Astrocyte (in vitro differentiated cells and primary cell): ENCODE data around the gene NRAP. TPM values are rescaled to one million over a fixed set of nuclear protein-coding genes. Genes with fewer than 3 reads are reported as not detected.

ENCODE experiments used
- DNase-seq: peaks from one replicate; pipeline ENCODE4 v3.0.0-alpha.2; 2010; ENCODE audit warnings: low read depth
- FAIRE-seq: peaks from 2 replicates; lab custom pipeline; 2011; peaks lifted over from hg19 to GRCh38; lab: Jason Lieb, UNC
- H2AFZ ChIP-seq: 2 replicates; pipeline ENCODE4 v1.6.0; 2012; ENCODE audit warnings: low read depth, low read length, inconsistent platforms
- H3K27ac ChIP-seq: 2 replicates; pipeline ENCODE4 v1.5.1; 2011; ENCODE audit warnings: low read depth, low read length, inconsistent platforms
- H3K27me3 ChIP-seq: 2 replicates; pipeline ENCODE4 v1.6.0; 2011; ENCODE audit warnings: low read length, inconsistent platforms; ENCODE audit not compliant: insufficient read depth
- H3K36me3 ChIP-seq: 2 replicates; pipeline ENCODE4 v1.5.1; 2011; ENCODE audit warnings: low read length, inconsistent platforms; ENCODE audit not compliant: insufficient read depth
- H3K4me1 ChIP-seq: 2 replicates; pipeline ENCODE4 v1.5.1; 2011; ENCODE audit warnings: low read length, inconsistent platforms; ENCODE audit not compliant: insufficient read depth
- H3K4me2 ChIP-seq: 2 replicates; pipeline ENCODE4 v1.6.0; 2012; ENCODE audit warnings: low read length, inconsistent platforms
- H3K4me3 ChIP-seq: 2 replicates; pipeline ENCODE4 v1.5.1; 2011; ENCODE audit warnings: low read depth, mild to moderate bottlenecking, low read length, inconsistent platforms; ENCODE audit not compliant: insufficient read depth
- H3K79me2 ChIP-seq: 2 replicates; pipeline ENCODE4 v1.6.0; 2012; ENCODE audit warnings: mild to moderate bottlenecking, low read length, inconsistent platforms; ENCODE audit not compliant: insufficient read depth
- H3K9ac ChIP-seq: 2 replicates; pipeline ENCODE4 v1.6.0; 2012; ENCODE audit warnings: mild to moderate bottlenecking, low read length, inconsistent platforms
- H3K9me3 ChIP-seq: 2 replicates; pipeline ENCODE4 v1.5.1; 2012; ENCODE audit warnings: low read depth, mild to moderate bottlenecking, low read length, inconsistent platforms; ENCODE audit not compliant: insufficient read depth
- H4K20me1 ChIP-seq: 2 replicates; pipeline ENCODE4 v1.6.0; 2012; ENCODE audit warnings: low read length, inconsistent platforms; ENCODE audit not compliant: insufficient read depth
- H3K27ac Mint-ChIP-seq: one replicate; pipeline ENCODE4 v1.8.0; 2021; ENCODE audit warnings: mild to moderate bottlenecking, mixed read lengths; ENCODE audit not compliant: unreplicated experiment
- H3K27me3 Mint-ChIP-seq: one replicate; pipeline ENCODE4 v1.8.0; 2021; ENCODE audit warnings: low read depth, mixed read lengths; ENCODE audit not compliant: unreplicated experiment
- H3K36me3 Mint-ChIP-seq: one replicate; pipeline ENCODE4 v1.8.0; 2021; ENCODE audit warnings: low read depth, mixed read lengths; ENCODE audit not compliant: unreplicated experiment
- H3K4me1 Mint-ChIP-seq: one replicate; pipeline ENCODE4 v1.8.0; 2021; ENCODE audit warnings: low read depth, mixed read lengths; ENCODE audit not compliant: unreplicated experiment
- H3K4me3 Mint-ChIP-seq: one replicate; pipeline ENCODE4 v1.8.0; 2021; ENCODE audit warnings: mild to moderate bottlenecking, moderate library complexity, mixed read lengths; ENCODE audit not compliant: unreplicated experiment
- H3K9me3 Mint-ChIP-seq: one replicate; pipeline ENCODE4 v1.8.0; 2021; ENCODE audit warnings: mild to moderate bottlenecking, mixed read lengths; ENCODE audit not compliant: unreplicated experiment
- EZH2 ChIP-seq: IDR thresholded peaks from 2 replicates; pipeline ENCODE4 v1.6.1; 2012; ENCODE audit warnings: mild to moderate bottlenecking, low read length, inconsistent platforms; ENCODE audit not compliant: insufficient read depth
- total RNA-seq: library from RNA; stranded (reverse); gene quantifications from 2 replicates; pipeline ENCODE4 v1.2.1, GENCODE V29; 2021
- TF ChIP-seq, protein P1 (sequence below): IDR thresholded peaks from 2 replicates; pipeline ENCODE4 v1.5.1; 2011; ENCODE audit warnings: low read depth, mild to moderate bottlenecking, inconsistent platforms, low read length, moderate library complexity; ENCODE audit not compliant: insufficient read depth

NRAP gene
- total RNA-seq, 1 donor from 2014 or later: not detected

DNA sequence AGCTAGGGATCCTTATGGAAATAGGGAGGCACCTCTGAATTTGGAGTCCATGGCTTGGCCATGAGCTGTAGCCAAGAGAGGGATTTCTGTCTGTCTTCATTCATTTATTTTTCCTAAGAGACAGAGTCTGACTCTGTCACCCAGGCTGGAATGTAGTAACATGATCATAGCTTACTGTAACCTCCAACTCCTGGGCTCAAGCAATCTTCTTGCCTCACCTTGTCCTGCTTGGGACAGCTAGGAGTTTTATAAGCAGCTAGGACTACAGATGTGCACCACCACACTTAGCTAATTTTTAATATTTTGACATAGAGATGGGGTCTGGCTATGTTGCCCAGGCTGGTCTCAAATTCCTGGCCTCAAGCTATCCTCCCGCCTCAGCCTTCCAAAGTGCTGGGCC lies 119.4 kb downstream of the NRAP start:
- FAIRE-seq (no peak), DNase-seq (no peak)
- no peaks in the 10 kb centered on the region for H3K79me2 ChIP-seq
- Mint-ChIP-seq H3K27ac (no peak overlapping the region), H3K4me3 (no peak overlapping the region), H3K9me3 (no peaks in the 10 kb centered on the region), H3K4me1 (peaks cover 9% of the 10 kb centered on the region), H3K36me3 (no peaks in the 10 kb centered on the region), H3K27me3 (peaks cover 29% of the 10 kb centered on the region)
- H3K4me1 ChIP-seq: peaks cover 3% of the 10 kb centered on the region
- H2AFZ ChIP-seq: no peak overlapping the region
- H3K27ac ChIP-seq: no peak overlapping the region
- H3K36me3 ChIP-seq: no peaks in the 10 kb centered on the region
- no peak overlapping the region for H3K4me2 ChIP-seq
- H4K20me1 ChIP-seq: no peaks in the 10 kb centered on the region
- no peak for TF ChIP-seq EZH2
- TF ChIP-seq, protein P1, sequence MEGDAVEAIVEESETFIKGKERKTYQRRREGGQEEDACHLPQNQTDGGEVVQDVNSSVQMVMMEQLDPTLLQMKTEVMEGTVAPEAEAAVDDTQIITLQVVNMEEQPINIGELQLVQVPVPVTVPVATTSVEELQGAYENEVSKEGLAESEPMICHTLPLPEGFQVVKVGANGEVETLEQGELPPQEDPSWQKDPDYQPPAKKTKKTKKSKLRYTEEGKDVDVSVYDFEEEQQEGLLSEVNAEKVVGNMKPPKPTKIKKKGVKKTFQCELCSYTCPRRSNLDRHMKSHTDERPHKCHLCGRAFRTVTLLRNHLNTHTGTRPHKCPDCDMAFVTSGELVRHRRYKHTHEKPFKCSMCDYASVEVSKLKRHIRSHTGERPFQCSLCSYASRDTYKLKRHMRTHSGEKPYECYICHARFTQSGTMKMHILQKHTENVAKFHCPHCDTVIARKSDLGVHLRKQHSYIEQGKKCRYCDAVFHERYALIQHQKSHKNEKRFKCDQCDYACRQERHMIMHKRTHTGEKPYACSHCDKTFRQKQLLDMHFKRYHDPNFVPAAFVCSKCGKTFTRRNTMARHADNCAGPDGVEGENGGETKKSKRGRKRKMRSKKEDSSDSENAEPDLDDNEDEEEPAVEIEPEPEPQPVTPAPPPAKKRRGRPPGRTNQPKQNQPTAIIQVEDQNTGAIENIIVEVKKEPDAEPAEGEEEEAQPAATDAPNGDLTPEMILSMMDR: no peak
- H3K9me3 ChIP-seq: no peaks in the 10 kb centered on the region
- no peak overlapping the region for H3K4me3 ChIP-seq
- H3K9ac ChIP-seq: no peak overlapping the region
- H3K27me3 ChIP-seq: peaks cover 10% of the 10 kb centered on the region

- TF ChIP-seq, protein P1: no peak
- no peak for TF ChIP-seq EZH2
- H3K9me3 Mint-ChIP-seq: no peaks in the 10 kb centered on the region
- H3K4me3 Mint-ChIP-seq: no peak overlapping the region
- H3K27me3 ChIP-seq: peaks cover 10% of the 10 kb centered on the region
- H3K9ac ChIP-seq: no peak overlapping the region
- no peaks in the 10 kb centered on the region for H3K36me3 Mint-ChIP-seq
- no peaks in the 10 kb centered on the region for H4K20me1 ChIP-seq
- no peak overlapping the region for H2AFZ ChIP-seq
- no peak for FAIRE-seq
- no peaks in the 10 kb centered on the region for H3K79me2 ChIP-seq
- H3K4me1 ChIP-seq: peaks cover 4% of the 10 kb centered on the region
- H3K4me1 Mint-ChIP-seq: peaks cover 14% of the 10 kb centered on the region
- H3K27ac Mint-ChIP-seq: no peak overlapping the region
- H3K27ac ChIP-seq: no peak overlapping the region
- H3K9me3 ChIP-seq: no peaks in the 10 kb centered on the region
- H3K4me2 ChIP-seq: no peak overlapping the region
- DNase-seq: no peak
- H3K27me3 Mint-ChIP-seq: peaks cover 29% of the 10 kb centered on the region
- H3K36me3 ChIP-seq: no peaks in the 10 kb centered on the region
- H3K4me3 ChIP-seq: no peak overlapping the region
Measured at GRCh38 chr10:113543107-113543955, 120.5 kb downstream of the NRAP start.

- Mint-ChIP-seq H3K27ac (no peak overlapping the region), H3K9me3 (no peaks in the 10 kb centered on the region), H3K4me3 (no peak overlapping the region), H3K36me3 (no peaks in the 10 kb centered on the region), H3K4me1 (peaks cover 14% of the 10 kb centered on the region), H3K27me3 (peaks cover 22% of the 10 kb centered on the region)
- Histone ChIP-seq H4K20me1 (no peaks in the 10 kb centered on the region), H3K4me3 (no peak overlapping the region), H2AFZ (no peak overlapping the region), H3K9ac (no peak overlapping the region), H3K36me3 (no peaks in the 10 kb centered on the region), H3K79me2 (no peaks in the 10 kb centered on the region), H3K27ac (no peak overlapping the region), H3K27me3 (peaks cover 10% of the 10 kb centered on the region), H3K4me1 (peaks cover 6% of the 10 kb centered on the region), H3K9me3 (no peaks in the 10 kb centered on the region), H3K4me2 (no peak overlapping the region)
- TF ChIP-seq, protein P1: no peak
- TF ChIP-seq EZH2: no peak
- DNase-seq (no peak), FAIRE-seq (no peak)
Measured at GRCh38 chr10:113541549-113541927, 122.3 kb downstream of the NRAP start.
